K562 (cell line): ENCODE data around the gene TMEM117. TPM values are rescaled to one million over a fixed set of nuclear protein-coding genes. Genes with fewer than 3 reads are reported as not detected.
A peak's percentile ranks its signal among the peaks of the same experiment; 100 is the strongest.

ENCODE experiments used
- BRF2 ChIP-seq: IDR thresholded peaks from 3 replicates; pipeline ENCODE4 v1.6.1; 2011; ENCODE audit warnings: borderline replicate concordance, mild to moderate bottlenecking; ENCODE audit not compliant: insufficient read length, insufficient read depth
- CREM ChIP-seq: IDR thresholded peaks from 2 replicates; pipeline ENCODE4 v1.6.1; 2014; ENCODE audit warnings: antibody characterized with exemption, low read depth
- CTBP1 ChIP-seq: fragments of 450-650 bp; IDR thresholded peaks from 2 replicates; pipeline ENCODE4 v1.6.1; 2016; ENCODE audit warnings: borderline replicate concordance
- CTCFL ChIP-seq: IDR thresholded peaks from 2 replicates; pipeline ENCODE4 v1.6.1; 2011; ENCODE audit warnings: borderline replicate concordance, low read depth, mild to moderate bottlenecking, moderate library complexity, low read length; ENCODE audit not compliant: insufficient read depth, poor library complexity, severe bottlenecking
- DIDO1 ChIP-seq: fragments of 450-650 bp; IDR thresholded peaks from 2 replicates; pipeline ENCODE4 v1.6.1; 2016; ENCODE audit warnings: low read depth, missing biosample characterization, missing genetic modification characterization
- FOXJ2 ChIP-seq: fragments of 200-800 bp; sonication (Bioruptor generic); IDR thresholded peaks from 2 replicates; pipeline ENCODE4 v1.6.1; 2016; ENCODE audit warnings: missing genetic modification characterization, missing compliant biosample characterization
- GATA2 ChIP-seq: sonication (generic); formaldehyde crosslinking; IDR thresholded peaks from 2 replicates; pipeline ENCODE4 v1.4.0; 2020; ENCODE audit warnings: mild to moderate bottlenecking, missing genetic modification reagents
- MAFK ChIP-seq: IDR thresholded peaks from 2 replicates; pipeline ENCODE4 v1.6.1; 2011; ENCODE audit warnings: low read length, improper control_type of control experiment
- NCOA1 ChIP-seq: fragments of 450-650 bp; IDR thresholded peaks from 2 replicates; pipeline ENCODE4 v1.6.1; 2016; ENCODE audit warnings: low read depth
- NEUROD1 ChIP-seq: fragments of 150-350 bp; IDR thresholded peaks from 2 replicates; pipeline ENCODE4 v1.6.1; 2014; ENCODE audit warnings: borderline replicate concordance, low read length, low read depth; ENCODE audit not compliant: partially characterized antibody
- PHB2 ChIP-seq: fragments of 450-650 bp; IDR thresholded peaks from 2 replicates; pipeline ENCODE4 v1.6.1; 2017; ENCODE audit warnings: low read depth
- RCOR1 ChIP-seq, 2 experiments: IDR thresholded peaks; 2 replicates each; pipeline ENCODE4 v1.6.1; 2012; ENCODE audit warnings: low read depth in 2 of 2, low read length in 2 of 2, borderline replicate concordance in 1 of 2, improper control_type of control experiment in 1 of 2
- SAFB2 ChIP-seq: fragments of 200-400 bp; formaldehyde crosslinking; IDR thresholded peaks from 2 replicates; pipeline ENCODE4 v1.6.1; 2018; ENCODE audit warnings: borderline replicate concordance, low read length, low read depth, moderate library complexity; ENCODE audit not compliant: severe bottlenecking
- SMARCA5 ChIP-seq: fragments of 450-650 bp; IDR thresholded peaks from 2 replicates; pipeline ENCODE4 v1.6.1; 2016
- SRSF9 ChIP-seq: fragments of 200-400 bp; formaldehyde crosslinking; IDR thresholded peaks from 2 replicates; pipeline ENCODE4 v1.6.1; 2017; ENCODE audit warnings: low read depth, low read length, borderline replicate concordance
- TAF7 ChIP-seq: fragments of 450-650 bp; IDR thresholded peaks from 2 replicates; pipeline ENCODE4 v1.6.1; 2016; ENCODE audit warnings: missing genetic modification characterization, missing compliant biosample characterization
- THRAP3 ChIP-seq: fragments of 450-650 bp; IDR thresholded peaks from 2 replicates; pipeline ENCODE4 v1.6.1; 2016; ENCODE audit warnings: mild to moderate bottlenecking, inconsistent platforms, borderline replicate concordance
- UBTF ChIP-seq, 2 experiments: IDR thresholded peaks; 2 replicates each; pipeline ENCODE4 v1.6.1; 2012; ENCODE audit warnings: improper control_type of control experiment in 2 of 2, low read depth in 2 of 2, low read length in 2 of 2, borderline replicate concordance in 1 of 2
- ZBTB34 ChIP-seq: fragments of 250-450 bp; sonication (Bioruptor Pico); IDR thresholded peaks from 2 replicates; pipeline ENCODE4 v1.8.0; 2021; ENCODE audit warnings: mild to moderate bottlenecking, moderate library complexity
- ZNF239 ChIP-seq: fragments of 250-450 bp; sonication (Bioruptor Pico); IDR thresholded peaks from 2 replicates; pipeline ENCODE4 v1.4.0; 2020; ENCODE audit warnings: mild to moderate bottlenecking
- ZNF551 ChIP-seq: fragments of 250-450 bp; sonication (Bioruptor Pico); IDR thresholded peaks from 2 replicates; pipeline ENCODE4 v1.5.0; 2021; ENCODE audit warnings: mild to moderate bottlenecking, moderate library complexity
- ZNF77 ChIP-seq: fragments of 250-450 bp; sonication (Bioruptor Pico); IDR thresholded peaks from 2 replicates; pipeline ENCODE4 v1.5.0; 2020
- polyA plus RNA-seq, 8 experiments: library from polyadenylated mRNA; depleted of rRNA in 4 of 8; stranded (reverse) in 5 of 8; unstranded in 3 of 8; fragments of >200 nt; fragmentation: Nextera tagmentation in 2 of 8; fragmentation: Illumina TruSeq in 1 of 8; extraction: Ambion mirVana in 2 of 8; extraction: Trizol in 1 of 8; gene quantifications; 2 replicates each; pipeline versions ENCODE4 v1.2.1 to v1.2.3, GENCODE V29; 2011 to 2014; ENCODE audit warnings: inconsistent platforms in 1 of 8, missing spikeins in 1 of 8
- total RNA-seq, 7 experiments: library from RNA; depleted of rRNA in 6 of 7; stranded (reverse); fragments of >200 nt in 6 of 7; fragmentation: Illumina TruSeq in 2 of 7; extraction: Trizol in 2 of 7; gene quantifications; 2 replicates each; pipeline versions ENCODE4 v1.2.1 to v1.2.3, GENCODE V29; 2011 to 2021; ENCODE audit warnings: low replicate concordance in 1 of 7

The TMEM117 gene
- total and polyA plus RNA-seq, 9 of the 15 experiments (the other 6 are each of a cell fraction or from before 2014, with no cell fraction given): 0.31 to 2.8 (median 1.0) TPM

GRCh38 chr12:43835656-43836474 lies at the start of gene TMEM117 (continued):
- TF ChIP-seq TAF7 (tag) (no peak), ZNF239 (no peak), SRSF9 (no peak), FOXJ2 (no peak), THRAP3 (no peak), PHB2 (no peak), ZNF551 (CRISPR knock-in tag) (no peak), SMARCA5 (no peak), UBTF (IDR thresholded peaks at IDR 0.05; ENCODE audit: borderline replicate concordance in 1 of 2, low read depth in 2 of 2, low read length in 2 of 2) (peak in 1 of 2 experiments; percentile 87; a peak in 3 of 4 replicates), ZNF77 (no peak), RCOR1 (IDR thresholded peaks at IDR 0.05; ENCODE audit: borderline replicate concordance in 1 of 2, low read depth in 2 of 2, low read length in 2 of 2) (no peak), MAFK (no peak), ZBTB34 (CRISPR knock-in tag) (no peak), NCOA1 (no peak), NEUROD1 (no peak), DIDO1 (tag) (no peak), GATA2 (no peak), CTCFL (no peak), SAFB2 (no peak), BRF2 (no peak), CTBP1 (peak; percentile 82; the same call in 1 of the 2 replicates), CREM (peak; percentile 11; the same call in 1 of the 2 replicates)
